GM21825 (cell line): ENCODE data around the gene GGT6.

Experiments used
- ATAC-seq: cut with Tn5 transposase; IDR thresholded peaks from one replicate; pipeline ENCODE4 v1.9.1; 2021; ENCODE audit warnings: mild to moderate bottlenecking, moderate library complexity; ENCODE audit not compliant: unreplicated experiment

Gene GGT6

DNA sequence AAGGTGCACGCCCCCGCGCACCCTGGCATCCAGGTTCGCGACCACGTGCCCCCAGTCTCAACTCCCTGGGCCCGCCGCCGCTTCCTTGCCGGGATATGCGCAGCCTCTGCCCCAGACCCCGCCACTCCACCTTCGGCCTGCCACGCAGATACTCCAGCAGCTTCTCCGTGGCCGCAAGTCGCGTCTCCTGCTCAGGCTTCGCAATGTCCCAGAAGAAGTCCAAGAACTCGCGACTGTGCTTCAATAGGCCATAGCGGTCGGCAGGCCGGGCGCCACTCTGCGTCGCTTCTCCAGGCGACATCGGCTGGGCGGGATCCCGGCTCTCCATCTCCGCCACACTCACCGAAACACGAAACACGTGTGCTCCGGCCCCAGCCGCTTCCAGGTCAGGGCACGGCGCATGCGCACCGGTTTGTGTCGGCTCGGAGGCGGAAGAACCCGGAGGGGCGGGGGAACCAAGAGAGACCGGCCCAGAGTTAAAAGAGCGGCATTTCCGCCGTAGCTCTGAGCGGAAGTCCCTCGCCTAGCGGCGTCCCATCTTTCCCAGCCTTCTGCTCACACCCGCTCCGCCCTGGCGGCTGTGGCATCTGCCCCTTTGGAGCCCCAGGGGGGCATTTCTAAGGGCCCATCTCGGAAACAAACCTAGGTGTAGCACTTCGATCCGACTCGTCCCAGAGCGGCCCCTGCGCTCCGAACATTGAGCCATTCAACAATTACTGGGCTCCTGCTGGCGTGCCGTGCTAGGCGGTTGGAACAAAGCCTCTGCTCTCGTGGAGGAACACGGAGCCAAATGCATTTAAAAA lies 5.2 kb downstream of the GGT6 start, which contains the start of gene MYBBP1A:
Gene MYBBP1A, minus strand, starts transcription at position 388 of the 803 bp plus-strand sequence. Its CDS starts 60 bp downstream, at position 328.
- ATAC-seq: peak; percentile 72

DNA sequence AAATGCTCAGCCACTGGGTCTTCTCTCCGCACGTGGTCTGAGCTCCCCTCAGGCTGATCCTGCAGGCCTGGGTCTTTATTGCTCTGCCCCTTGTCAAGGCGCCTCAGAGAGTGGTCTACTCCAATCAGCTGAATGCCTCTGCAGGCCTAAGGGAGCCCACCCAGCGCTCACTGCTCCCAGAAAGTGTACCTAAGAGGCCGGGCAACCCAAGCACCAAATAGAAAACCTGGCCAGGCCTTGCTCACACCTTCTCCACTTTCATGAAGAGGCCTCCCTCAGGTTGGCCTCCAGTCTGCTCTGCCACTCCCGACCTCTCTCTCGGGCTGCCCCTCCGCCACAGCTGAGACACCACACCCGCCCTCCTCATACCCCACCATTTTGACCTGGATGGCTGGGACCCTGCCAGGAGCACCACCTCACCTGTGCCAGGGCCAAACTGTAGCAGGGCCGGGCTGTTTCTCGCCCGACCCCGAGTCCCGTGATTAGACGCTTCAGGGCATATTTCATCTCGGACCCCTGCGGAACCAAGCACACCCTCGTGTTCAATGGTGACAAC lies 5.9 kb downstream of the GGT6 start:
- ATAC-seq: no peak

DNA sequence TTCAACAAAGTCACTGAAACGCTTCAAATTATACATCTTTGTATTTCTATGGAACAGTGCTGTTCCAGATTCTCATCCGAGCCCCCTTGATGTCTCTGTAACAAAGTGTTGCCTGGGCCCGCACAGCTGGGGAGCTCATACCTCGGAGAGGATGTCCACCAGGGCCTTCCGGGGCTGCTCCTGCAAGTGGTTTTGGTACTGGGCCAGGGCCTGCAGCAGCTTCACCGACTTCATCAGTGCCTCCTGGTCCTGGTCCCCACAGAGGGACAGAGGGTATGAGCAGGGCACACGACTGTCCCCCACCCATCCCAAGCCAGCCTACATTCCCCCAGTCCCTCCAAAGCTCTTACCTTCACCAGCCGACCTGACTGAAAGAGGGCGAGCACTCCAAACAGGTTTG lies 6.7 kb downstream of the GGT6 start:
- no peak for ATAC-seq

DNA sequence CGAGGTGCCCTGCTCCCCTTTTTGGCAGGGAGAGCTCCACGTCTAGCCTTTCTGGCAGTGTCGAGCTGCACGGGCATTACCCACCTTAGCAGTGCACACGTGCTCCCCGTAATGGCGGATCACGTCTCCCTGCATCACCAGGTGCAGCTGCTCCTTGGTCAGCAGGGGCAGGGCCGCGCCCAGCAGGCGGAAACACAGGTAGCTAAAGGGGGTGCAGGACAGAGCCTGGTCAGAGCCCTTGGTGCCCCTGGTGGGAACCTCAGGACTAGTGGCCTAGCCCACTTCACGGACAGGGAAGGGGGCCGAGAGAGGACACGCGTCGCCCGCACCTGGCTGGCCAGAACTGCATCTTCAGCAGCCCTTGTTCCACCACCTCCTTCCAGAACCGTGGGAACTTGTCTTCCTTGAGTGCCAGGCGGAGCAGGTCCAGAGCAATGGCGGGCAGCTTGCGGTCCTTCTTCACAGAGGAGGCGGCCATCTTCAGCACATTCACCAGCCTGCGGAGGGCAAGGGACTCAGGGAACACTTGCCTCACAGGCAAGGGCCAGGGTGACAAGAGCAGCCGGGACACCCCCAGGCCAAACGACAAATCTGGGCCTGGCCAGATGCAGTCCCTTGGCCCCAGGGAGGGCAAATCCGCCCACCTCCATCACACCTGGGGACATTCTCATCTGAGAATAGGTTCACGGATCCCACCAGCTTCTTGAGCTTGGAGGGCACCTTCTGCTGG lies 8.4 kb downstream of the GGT6 start:
- no peak for ATAC-seq

DNA sequence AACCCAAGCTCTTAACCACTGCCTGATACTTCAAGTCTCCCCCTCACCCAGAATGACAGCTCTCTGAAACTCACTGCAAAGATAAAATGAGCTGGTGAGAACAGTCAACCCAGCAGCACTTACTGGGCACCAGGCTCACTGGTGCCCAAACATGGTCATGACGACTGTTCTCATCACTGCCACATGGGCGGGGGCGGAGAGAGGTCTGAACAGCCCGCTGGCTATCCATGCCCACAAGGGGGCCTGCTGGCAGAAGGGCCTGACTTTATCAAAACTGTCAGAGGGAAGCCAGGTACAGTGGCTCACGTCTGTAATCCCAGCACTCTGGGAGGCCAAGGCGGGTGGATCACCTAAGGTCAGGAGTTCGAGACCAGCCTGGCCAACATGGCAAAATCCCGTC lies 9.2 kb downstream of the GGT6 start:
- ATAC-seq: no peak

DNA sequence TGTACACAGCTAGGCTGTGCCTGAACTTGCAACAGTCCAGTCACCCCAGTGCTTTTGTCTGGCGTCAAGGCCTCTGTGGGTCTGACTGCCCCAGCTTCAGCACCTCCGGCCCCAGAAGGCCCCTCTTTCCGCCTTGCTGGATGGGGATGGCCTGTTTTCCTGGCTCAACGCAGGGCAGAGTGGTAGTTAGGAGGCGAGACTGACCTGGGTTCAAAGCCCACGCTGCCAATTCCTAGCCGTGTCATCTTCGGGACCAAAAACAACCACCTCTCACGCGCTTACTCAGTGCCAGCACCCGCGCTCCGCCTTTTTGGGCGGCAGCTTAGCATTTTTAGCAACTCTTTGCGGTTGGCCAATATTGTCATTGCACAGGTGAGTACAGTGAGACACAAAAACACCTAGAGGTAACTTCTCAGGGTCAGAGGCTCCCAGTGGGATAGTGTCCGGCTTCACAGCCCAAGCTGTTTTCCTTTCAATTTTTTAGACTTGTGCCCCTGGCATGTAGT lies 9.8 kb downstream of the GGT6 start:
- no peak for ATAC-seq

DNA sequence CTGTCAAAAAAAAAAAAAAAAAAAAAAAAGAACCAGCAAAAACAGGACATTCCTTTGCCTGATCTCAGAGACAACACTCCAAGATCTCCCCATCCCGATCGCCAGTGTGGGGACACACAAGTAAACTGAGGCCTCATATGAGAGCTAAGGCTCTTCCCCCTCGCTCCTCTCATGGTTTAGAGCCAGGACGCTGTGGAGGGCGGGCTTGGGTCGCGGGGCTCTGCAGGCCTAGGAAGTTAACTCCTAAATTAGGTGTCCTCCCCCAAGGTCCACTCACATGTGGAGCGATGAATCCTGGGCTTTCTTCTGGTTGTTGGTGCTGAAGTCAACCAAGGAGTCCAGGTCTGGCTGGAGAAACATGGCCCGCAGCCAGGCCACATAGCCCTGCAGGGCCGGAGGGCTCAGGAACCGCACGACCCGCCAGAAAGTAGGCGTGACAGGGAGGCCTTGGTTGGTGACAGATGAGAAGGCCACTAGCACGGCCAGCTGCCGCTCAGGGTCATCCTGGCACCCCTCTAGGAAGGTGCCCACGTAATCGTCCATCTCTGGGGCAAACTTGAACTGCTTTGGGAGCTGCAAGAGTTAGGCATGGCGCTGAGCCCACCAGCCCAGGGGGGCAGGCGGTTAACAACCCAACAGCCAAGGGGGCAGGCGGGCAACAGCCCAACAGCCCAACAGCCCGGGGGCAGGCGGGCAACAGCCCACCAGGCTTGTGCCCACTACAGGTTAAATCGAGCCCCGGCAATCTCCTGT lies 10.4 kb downstream of the GGT6 start:
- ATAC-seq: no peak

DNA sequence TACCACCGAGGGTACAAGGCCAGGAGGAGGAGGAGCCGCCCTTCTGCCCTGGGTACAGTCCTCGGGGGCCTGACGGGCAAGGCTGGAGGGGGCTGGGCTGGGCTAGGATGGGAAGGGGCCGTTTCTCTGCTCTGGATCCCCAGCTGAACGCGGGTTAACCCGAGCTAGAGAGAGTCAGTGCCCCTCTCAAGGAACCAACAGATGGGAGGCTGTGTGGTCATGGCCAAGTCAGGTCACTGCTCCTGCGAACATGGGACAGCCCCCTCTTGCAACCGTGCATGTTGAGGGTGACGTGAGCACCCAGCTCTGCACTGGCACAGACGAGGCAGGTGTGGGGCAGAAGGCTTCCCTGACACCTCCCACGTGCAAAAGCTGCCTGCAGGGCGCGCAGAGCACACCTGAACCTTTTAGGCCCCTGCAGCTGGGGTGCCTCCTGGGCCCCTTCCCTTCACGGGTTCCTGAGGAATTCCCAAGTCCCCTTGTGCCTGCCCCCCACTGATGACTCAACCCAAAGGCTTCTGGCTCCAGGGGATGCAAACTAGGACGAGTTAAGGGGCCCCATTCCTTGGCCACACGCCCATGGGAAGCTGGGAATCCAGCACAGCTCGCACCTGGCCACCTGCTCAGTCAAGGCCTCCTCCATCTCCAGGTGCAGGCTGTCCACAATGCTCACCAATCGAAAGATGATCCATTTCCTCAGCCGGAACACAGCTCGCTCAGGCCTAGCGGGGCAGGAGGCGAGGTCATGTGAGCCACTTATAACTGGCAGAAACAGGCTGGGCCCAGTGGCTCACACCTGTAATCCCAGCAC lies 11.5 kb downstream of the GGT6 start:
- no peak for ATAC-seq

DNA sequence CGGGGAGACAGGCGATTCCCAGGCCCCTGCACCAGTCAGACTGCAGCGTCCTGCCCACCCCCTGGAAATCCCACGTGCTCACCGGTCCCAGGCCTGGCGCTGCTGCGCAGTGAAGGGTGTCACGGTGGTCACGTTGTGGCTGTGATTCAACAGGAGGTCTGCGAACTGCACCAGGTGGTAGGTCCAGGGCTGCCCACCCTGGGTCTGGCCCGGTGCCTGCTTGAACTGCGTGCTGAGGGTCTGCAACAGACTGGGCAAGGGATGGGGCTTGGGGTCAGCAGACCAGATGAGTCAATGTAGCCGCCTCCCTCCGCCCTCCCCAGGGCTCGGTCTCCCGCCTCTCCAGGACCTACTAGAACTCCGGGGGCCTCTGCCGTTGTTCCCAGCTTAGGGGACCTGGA lies 12.3 kb downstream of the GGT6 start:
- ATAC-seq: no peak

DNA sequence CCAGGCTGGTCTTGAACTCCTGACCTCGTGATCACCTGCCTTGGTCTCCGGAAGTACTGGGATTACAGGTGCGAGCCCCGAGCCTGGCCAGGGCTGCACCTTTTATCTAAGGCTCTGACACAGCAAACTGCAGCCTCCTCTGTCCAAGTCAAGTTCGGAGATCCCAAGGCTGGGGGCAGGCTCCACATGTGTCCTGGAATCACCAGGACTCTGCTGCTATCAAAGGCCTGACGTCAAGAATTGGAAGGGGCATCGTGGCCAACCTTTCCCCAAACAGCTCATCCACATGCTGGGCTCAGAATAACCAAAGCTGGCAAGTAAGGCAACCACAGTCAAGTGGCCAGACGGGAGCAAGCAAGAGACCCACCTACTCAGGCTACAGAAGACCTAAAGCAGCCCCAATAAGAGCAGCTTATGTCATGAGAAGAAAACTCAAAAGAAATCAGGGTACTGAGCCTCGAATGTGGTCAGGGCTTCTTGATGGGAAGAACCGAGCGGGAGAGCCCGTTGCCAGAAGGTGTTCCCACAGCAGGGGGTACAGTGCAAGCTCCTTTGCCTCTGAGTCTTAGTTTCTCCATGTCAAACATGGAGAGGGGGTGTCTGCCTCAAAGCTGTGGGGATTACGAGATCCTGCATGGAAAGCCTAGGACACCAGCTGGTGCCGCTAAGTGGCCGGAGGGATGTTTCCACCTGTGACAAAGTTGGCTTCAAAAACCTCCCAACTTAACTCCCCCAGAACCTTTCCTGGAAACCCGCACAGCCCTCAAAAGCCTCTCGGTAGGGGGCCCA lies 13.1 kb downstream of the GGT6 start:
- ATAC-seq: no peak

DNA sequence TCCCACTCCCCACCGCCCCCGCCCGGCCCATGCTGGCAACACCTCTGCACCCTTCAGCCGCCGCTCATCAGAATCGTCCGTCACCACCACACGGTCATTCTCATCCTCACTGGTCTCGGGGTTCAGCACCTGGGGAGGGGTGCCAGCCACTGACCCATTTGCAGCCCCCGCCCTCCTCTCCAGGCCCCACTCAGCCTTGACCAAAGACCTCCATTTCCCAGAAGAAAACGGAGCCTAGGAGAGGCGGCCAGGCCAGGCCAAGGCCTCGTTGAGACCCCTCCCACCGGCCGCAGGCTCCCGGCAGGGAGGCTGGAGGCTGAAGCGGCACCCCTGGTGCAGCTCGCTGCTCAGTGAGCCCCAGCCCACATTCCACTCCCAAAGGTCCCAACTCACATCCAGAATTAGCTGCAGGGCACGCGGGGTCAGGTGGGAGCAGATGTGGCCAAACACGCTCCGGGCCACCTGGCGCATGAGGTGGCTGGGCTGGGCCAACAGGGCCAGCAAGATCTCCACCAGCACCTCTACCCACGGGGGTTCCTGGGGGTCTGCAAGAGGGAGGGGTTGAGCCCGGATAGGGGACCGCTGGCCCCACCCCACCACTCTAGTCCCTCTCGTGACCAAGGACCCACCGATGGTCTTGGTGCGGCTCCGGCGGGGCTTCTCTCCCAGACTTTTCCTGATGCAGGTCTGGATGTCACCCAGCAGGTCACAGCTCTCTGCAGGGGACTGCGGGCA lies 15.0 kb downstream of the GGT6 start:
- ATAC-seq: no peak

DNA sequence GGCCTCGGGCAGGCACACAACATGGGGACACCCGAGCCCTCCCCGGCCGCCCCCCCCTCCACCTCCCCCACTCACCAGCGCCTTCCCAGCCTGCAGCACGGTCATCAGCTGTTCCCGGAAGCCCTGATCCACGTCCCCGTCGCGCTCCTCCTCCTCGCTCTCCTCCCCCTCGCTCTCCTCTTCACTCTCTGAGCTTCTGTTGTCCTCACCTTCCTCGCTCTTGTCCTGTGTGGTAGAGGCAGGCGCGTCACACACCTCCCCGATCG lies 15.5 kb downstream of the GGT6 start:
- ATAC-seq: no peak

GRCh38 chr17:4544135-4544950 lies 16.0 kb downstream of the GGT6 start:
- ATAC-seq: no peak

DNA sequence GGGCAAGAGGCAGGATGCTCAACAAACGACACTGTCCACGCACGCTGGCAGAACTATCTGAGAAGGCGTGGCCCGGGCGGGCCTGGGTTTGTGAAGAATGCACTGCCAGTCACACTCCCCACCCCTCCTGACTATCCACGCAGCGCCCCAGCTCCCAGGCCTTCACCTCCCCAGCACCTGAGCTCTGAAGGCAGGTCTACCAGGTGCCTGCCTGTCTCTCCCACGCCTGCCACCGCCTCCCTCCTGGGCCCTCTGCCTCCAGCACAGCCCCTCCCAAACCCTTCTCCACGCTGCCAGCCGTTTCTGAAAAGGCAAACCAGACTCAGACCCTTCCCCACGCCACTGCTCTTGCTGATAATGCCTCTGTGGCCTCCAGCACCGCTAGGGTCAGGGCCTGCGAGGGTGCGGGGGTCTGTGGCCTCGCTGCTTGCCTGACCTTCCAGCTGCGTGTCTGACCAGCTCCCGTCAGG lies 16.8 kb downstream of the GGT6 start:
- ATAC-seq: no peak

- ATAC-seq: no peak
Measured at GRCh38 chr17:4542726-4543191, 17.6 kb downstream of the GGT6 start.

DNA sequence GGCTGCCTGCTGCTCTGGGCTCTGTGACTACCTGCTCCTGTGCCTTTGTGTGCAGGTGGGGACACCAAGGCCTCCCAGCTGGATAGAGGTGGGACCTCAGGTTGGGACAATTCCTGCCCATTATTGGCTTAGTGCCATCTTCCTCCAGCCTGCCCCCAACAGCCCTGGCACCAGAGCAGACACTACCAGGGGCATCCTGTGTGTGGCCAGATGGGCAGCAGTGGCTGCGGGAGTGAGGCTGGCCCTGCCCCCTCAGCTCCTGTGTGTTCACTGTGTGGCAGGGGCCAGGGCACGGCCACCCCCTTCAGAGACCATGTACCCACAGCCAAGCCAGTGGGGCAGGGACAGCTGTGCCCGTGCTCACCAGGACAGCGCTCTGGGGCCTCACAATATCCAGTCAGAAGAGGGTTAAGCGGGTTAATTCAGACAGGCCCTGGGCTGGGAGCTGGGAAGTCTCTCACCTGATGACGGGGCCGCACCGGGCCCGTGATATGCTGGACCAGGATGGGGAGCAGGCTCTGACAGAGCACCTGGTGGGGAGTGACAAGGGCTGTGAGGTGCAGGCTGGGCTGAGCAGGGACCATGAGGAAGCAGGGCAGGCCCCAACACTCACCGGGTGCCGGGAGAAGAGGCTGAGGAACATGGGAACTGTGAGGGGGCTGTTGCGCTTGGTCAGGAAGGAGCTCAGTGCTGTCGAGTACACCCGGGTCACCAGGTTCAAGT lies 18.2 kb downstream of the GGT6 start:
- ATAC-seq: no peak

DNA sequence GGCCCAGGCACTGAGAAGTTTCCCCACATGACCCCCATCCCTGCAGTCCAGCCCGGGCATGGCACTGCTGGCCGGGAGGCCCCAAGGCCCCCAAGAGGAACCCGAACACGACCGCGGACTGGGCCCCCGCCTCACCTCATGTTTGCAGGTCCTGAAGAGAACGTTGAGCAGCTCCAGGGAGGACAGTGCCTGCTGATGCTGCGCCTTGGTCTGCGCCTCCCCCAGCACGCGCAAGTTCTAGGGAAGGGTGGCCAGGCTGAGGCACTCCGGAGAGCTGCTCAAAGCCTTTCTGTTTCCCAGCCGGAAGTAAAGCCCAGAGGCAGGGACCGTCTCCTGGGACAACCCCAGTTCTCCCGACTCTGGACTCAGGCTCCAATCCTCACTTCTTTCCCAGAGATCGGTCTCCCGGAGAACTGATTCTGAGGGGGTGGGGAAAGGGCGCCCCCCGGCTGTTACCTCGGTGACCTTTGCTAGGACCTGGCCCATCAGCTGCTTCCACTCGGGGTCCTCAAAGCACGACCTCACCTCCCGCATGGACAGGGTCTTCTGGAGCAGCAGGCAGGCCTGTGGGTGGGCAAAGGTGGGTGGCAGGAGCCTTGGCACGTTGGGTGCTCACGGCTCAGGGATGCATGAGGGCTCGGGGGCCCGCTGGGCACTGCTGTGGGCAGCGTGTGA lies 18.9 kb downstream of the GGT6 start:
- no peak for ATAC-seq
